Endothelial cell (in vitro differentiated cells): ENCODE results near the gene CPTP. TPM values are rescaled to one million over a fixed set of nuclear protein-coding genes. Genes with fewer than 3 reads are reported as not detected.
A peak's percentile ranks its signal among the peaks of the same experiment; 100 is the strongest.

ENCODE experiments used
- DNase-seq: peaks from one replicate; pipeline ENCODE4 v3.0.0; 2021; ENCODE audit warnings: low spot score
- H3K27ac Mint-ChIP-seq: one replicate; pipeline ENCODE4 v1.8.0; 2021; ENCODE audit warnings: mixed read lengths, inconsistent platforms; ENCODE audit not compliant: unreplicated experiment
- H3K27me3 Mint-ChIP-seq: one replicate; pipeline ENCODE4 v1.8.0; 2021; ENCODE audit warnings: mild to moderate bottlenecking, moderate library complexity, mixed read lengths, inconsistent platforms; ENCODE audit not compliant: unreplicated experiment
- H3K36me3 Mint-ChIP-seq: one replicate; pipeline ENCODE4 v1.8.0; 2021; ENCODE audit warnings: mild to moderate bottlenecking, low read depth, mixed read lengths, inconsistent platforms; ENCODE audit not compliant: unreplicated experiment
- H3K4me1 Mint-ChIP-seq: one replicate; pipeline ENCODE4 v1.8.0; 2021; ENCODE audit warnings: mild to moderate bottlenecking, mixed read lengths, inconsistent platforms; ENCODE audit not compliant: unreplicated experiment
- H3K4me3 Mint-ChIP-seq: one replicate; pipeline ENCODE4 v1.8.0; 2021; ENCODE audit warnings: mild to moderate bottlenecking, mixed read lengths, inconsistent platforms; ENCODE audit not compliant: unreplicated experiment
- H3K9me3 Mint-ChIP-seq: one replicate; pipeline ENCODE4 v1.8.0; 2021; ENCODE audit warnings: mixed read lengths, inconsistent platforms; ENCODE audit not compliant: unreplicated experiment
- total RNA-seq: library from RNA; stranded (reverse); fragmentation: NEBNext Ultra II Directional; extraction: Animal tissue kit (Norgen Biotek cat#: 25700); gene quantifications from one replicate; pipeline ENCODE4 v1.2.1, GENCODE V29; 2021; ENCODE audit not compliant: unreplicated experiment
- TF ChIP-seq, protein P1 (sequence below): fragments of 200-600 bp; sonication (generic); IDR thresholded peaks from one replicate; pipeline ENCODE4 v1.5.0; 2021; ENCODE audit warnings: antibody characterized with exemption; ENCODE audit not compliant: unreplicated experiment

The CPTP gene
- total RNA-seq, 1 donor from 2014 or later, result 26.0 TPM

DNA sequence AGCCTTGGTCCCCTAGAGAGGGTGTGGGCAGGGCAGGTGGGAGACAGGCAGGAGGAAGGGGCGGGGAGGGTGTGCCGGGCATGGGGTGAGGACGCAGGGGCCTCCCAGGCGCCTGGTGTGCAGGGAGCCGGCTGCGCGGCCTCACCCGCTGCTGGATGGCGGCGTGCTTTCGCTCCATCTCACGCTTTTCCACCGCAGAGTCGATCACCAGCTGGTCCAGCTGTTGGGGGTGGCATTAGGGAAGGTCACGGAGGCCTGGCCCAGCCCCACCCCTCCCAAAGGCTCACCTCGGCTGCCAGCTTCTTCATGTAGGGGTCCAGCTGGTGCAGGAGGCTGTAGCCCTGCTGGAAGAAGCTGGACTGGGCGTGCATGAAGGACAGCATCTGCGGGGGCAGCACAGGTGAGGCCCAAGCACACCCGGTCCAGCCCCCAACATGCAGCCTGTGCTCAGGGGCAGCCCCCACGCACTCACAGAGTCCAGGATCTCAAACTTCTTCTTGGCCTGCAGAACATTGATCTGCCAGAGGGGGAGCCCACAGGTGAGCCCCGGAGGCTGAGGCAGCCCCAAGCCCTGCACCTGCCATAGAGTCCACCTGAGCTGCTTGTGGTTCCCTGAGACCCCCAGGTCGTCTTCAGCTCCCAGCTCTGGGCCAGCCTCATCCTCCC is 24.8 kb upstream of the CPTP start:
- peaks cover 8% of the 10 kb centered on the region for H3K27me3 Mint-ChIP-seq
- no peaks in the 10 kb centered on the region for H3K36me3 Mint-ChIP-seq
- no peak overlapping the region for H3K27ac Mint-ChIP-seq
- H3K9me3 Mint-ChIP-seq, result no peaks in the 10 kb centered on the region
- TF ChIP-seq, protein P1, sequence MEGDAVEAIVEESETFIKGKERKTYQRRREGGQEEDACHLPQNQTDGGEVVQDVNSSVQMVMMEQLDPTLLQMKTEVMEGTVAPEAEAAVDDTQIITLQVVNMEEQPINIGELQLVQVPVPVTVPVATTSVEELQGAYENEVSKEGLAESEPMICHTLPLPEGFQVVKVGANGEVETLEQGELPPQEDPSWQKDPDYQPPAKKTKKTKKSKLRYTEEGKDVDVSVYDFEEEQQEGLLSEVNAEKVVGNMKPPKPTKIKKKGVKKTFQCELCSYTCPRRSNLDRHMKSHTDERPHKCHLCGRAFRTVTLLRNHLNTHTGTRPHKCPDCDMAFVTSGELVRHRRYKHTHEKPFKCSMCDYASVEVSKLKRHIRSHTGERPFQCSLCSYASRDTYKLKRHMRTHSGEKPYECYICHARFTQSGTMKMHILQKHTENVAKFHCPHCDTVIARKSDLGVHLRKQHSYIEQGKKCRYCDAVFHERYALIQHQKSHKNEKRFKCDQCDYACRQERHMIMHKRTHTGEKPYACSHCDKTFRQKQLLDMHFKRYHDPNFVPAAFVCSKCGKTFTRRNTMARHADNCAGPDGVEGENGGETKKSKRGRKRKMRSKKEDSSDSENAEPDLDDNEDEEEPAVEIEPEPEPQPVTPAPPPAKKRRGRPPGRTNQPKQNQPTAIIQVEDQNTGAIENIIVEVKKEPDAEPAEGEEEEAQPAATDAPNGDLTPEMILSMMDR, result peak; percentile 56
- DNase-seq, result no peak
- H3K4me1 Mint-ChIP-seq, result peaks cover 2% of the 10 kb centered on the region
- H3K4me3 Mint-ChIP-seq, result no peak overlapping the region

DNA sequence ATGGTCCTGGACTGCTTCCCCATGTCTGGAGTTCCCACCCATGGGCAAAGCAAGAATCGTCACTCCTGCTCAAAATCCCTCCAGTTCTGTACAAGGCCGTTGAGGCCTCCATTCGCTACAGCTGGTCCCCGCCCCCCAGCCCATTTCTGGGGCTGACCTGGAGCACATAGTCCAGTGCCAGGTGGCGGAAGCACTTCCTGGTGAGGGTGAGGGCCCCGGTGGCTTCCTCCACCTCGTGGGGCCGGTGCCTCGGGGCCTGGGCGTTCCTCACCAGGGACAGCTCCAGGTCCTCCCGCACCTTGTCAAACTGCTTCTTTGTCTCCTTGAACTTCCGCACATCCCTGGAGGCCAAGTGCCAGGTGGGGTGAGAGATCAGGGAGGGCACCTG is 24.3 kb upstream of the CPTP start:
- H3K9me3 Mint-ChIP-seq, result no peaks in the 10 kb centered on the region
- H3K4me1 Mint-ChIP-seq, result peaks cover 2% of the 10 kb centered on the region
- no peak overlapping the region for H3K27ac Mint-ChIP-seq
- no peaks in the 10 kb centered on the region for H3K36me3 Mint-ChIP-seq
- peaks cover 8% of the 10 kb centered on the region for H3K27me3 Mint-ChIP-seq
- DNase-seq, result no peak
- TF ChIP-seq, protein P1, result peak; percentile 36
- H3K4me3 Mint-ChIP-seq, result no peak overlapping the region

DNA sequence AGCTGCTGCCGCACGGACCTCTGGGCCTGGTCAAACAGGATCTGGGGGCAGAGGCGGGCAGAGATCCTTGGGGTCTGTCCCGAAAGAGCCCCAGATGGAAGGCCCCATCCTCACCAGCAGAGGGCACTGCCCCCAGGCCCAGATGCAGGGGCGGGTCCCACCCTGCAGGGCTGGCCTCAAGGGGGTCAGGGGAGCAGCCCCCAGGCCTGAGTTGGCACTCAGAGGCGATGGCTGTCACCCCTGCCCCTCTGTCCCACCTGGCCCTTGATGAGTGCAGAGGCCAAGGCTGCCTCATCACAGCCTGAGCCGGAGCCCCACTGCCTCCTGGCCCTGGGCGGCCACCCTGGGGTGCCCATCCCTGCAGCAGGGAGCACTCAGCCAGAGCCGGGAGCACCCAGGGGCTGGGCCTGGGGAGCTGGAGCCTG is 22.6 kb upstream of the CPTP start:
- Mint-ChIP-seq H3K4me3 (no peak overlapping the region), H3K27ac (no peak overlapping the region), H3K4me1 (peaks cover 14% of the 10 kb centered on the region), H3K9me3 (no peaks in the 10 kb centered on the region), H3K36me3 (no peaks in the 10 kb centered on the region), H3K27me3 (peaks cover 10% of the 10 kb centered on the region)
- TF ChIP-seq, protein P1, result peak; percentile 71
- DNase-seq, result peak; percentile 52

DNA sequence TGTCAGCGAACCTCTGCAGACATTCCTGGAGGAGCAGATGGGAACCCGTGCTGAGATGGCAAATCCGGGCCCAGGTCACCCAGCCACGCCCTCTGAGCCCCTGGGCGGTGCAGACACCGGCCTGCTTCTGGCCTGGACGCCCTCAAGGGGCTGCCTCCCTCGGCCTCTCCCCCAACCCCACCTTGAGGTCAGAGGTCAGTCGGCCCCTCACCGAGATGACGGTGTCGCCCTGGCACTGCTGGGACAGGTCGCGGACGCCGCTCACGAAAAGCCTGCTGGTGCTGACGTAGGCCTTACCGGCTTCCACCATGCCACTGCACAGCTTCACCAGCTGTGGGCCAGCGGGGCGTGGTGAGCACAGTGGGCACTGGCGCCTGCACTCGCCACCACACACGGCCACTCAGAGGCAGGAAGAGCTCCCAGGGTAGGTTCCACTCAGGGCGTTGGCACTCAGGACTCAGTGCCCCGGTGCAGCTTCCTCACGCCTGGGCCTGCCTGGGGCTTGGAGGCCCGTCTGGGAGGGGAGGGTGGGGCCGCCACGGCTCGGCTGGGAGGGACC is 21.6 kb upstream of the CPTP start:
- TF ChIP-seq, protein P1, result no peak
- no peak overlapping the region for H3K4me3 Mint-ChIP-seq
- H3K4me1 Mint-ChIP-seq, result peaks cover 15% of the 10 kb centered on the region
- no peaks in the 10 kb centered on the region for H3K9me3 Mint-ChIP-seq
- H3K27me3 Mint-ChIP-seq, result peaks cover 10% of the 10 kb centered on the region
- H3K27ac Mint-ChIP-seq, result no peak overlapping the region
- no peak for DNase-seq
- no peaks in the 10 kb centered on the region for H3K36me3 Mint-ChIP-seq

DNA sequence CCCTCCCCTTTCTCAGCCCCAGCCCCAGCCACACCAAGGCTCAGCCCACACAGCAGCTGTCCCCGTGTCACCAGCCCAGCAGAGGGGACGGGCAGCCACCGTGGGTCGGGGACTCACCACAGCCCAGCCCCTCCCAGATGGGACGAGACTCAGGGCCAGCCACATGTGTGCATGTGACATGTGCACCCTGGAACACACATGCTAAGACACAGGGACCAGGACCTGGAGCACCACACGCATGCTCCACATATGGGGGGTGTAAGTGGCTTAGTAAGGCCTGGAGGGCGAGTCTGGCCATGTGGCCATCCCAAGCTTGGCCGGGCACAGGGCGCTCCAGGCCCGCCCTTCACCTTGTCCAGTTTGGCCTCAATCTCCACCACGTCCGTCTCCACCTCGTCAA is 20.9 kb upstream of the CPTP start:
- no peaks in the 10 kb centered on the region for H3K36me3 Mint-ChIP-seq
- no peaks in the 10 kb centered on the region for H3K9me3 Mint-ChIP-seq
- peaks cover 10% of the 10 kb centered on the region for H3K27me3 Mint-ChIP-seq
- no peak overlapping the region for H3K27ac Mint-ChIP-seq
- H3K4me1 Mint-ChIP-seq, result peaks cover 15% of the 10 kb centered on the region
- H3K4me3 Mint-ChIP-seq, result no peak overlapping the region
- TF ChIP-seq, protein P1, result no peak
- DNase-seq, result no peak
